HFFc6 (cell line): Measurements from ENCODE around the gene S1PR4. TPM values are rescaled to one million over a fixed set of nuclear protein-coding genes. Genes with fewer than 3 reads are reported as not detected.

Source experiments
- DNase-seq: peaks from one replicate; pipeline ENCODE4 v3.0.0-alpha.2; 2018
- H3K27ac Mint-ChIP-seq: 2 replicates; pipeline ENCODE4 v1.8.0; 2020; ENCODE audit warnings: mild to moderate bottlenecking, mixed read lengths
- H3K27me3 Mint-ChIP-seq: 2 replicates; pipeline ENCODE4 v1.8.0; 2021; ENCODE audit warnings: mild to moderate bottlenecking, moderate library complexity, mixed read lengths; ENCODE audit not compliant: insufficient read depth
- H3K36me3 Mint-ChIP-seq: 2 replicates; pipeline ENCODE4 v1.8.0; 2021; ENCODE audit warnings: low read depth, mixed read lengths
- H3K4me1 Mint-ChIP-seq: 2 replicates; pipeline ENCODE4 v1.8.0; 2020; ENCODE audit warnings: low read depth, mixed read lengths
- H3K4me3 Mint-ChIP-seq: 2 replicates; pipeline ENCODE4 v1.8.0; 2020; ENCODE audit warnings: mild to moderate bottlenecking, moderate library complexity, mixed read lengths
- H3K9me3 Mint-ChIP-seq: 2 replicates; pipeline ENCODE4 v1.8.0; 2020; ENCODE audit warnings: mild to moderate bottlenecking, mixed read lengths
- CTCF ChIP-seq: fragments of 200-600 bp; sonication (generic); IDR thresholded peaks from 2 replicates; pipeline ENCODE4 v1.5.0; 2021; ENCODE audit warnings: antibody characterized with exemption, mild to moderate bottlenecking
- total RNA-seq, 6 experiments: library from RNA; stranded (reverse); fragmentation: NEBNext Ultra II Directional; extraction: Animal tissue kit (Norgen Biotek cat#: 25700); gene quantifications; 2 replicates in 1 of 6; 3 replicates in 5 of 6; pipeline ENCODE4 v1.2.3, GENCODE V29; 2021

S1PR4 gene
- total RNA-seq, 6 experiments from 2014 or later = not detected

DNA sequence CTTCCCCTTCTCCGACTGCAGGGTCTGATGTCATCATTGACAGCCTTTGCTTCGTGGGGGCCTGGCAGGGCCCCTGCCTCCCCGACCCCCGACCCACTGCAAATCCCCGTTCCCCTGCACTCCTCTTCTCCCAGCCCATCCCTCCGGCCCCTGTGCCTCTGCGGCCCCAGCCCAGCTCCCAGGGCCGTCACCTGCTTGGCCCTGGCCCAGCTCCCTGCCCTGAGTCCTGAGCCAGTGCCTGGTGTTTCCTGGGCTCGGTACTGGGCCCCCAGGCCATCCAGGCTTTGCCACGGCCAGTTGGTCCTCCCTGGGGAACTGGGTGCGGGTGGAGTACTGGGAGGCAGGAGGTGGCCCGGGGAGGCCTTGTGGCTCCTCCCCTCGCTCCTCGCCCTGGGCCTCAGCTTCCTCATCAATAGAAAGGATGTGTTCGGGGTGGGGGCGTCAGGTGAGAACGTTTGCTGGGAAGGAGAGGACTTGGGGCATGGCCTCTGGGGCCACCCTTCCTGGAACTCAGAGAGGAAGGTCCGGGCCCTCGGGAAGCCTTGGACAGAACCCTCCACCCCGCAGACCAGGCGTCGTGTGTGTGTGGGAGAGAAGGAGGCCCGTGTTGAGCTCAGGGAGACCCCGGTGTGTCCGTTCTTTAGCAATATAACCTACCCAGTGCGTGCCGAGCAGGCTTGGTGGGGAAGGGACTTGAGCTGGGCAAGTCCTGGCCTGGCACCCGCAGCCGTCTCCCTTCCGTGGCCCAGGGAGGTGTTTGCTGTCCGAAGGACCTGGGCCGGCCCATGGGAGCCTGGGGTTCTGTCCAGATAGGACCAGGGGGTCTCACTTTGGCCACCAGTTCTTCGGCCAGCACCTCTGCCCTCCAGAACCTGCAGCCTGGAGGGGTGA is 30.0 kb downstream of the S1PR4 start:
- no peak for TF ChIP-seq CTCF

GRCh38 chr19:3210347-3211017 is 31.9 kb downstream of the S1PR4 start:
- peak; percentile 72 for TF ChIP-seq CTCF
- Mint-ChIP-seq H3K36me3 (no peaks in the 10 kb centered on the region), H3K27ac (no peak overlapping the region), H3K27me3 (peaks cover 5% of the 10 kb centered on the region), H3K4me3 (no peak overlapping the region), H3K9me3 (no peaks in the 10 kb centered on the region), H3K4me1 (no peaks in the 10 kb centered on the region)
- DNase-seq = peak; percentile 17

More for the DNA sequence above, 30.0 kb downstream of the S1PR4 start:
- Mint-ChIP-seq H3K27me3 (peaks cover 6% of the 10 kb centered on the region), H3K4me3 (no peak overlapping the region), H3K36me3 (no peaks in the 10 kb centered on the region), H3K9me3 (no peaks in the 10 kb centered on the region), H3K4me1 (no peaks in the 10 kb centered on the region), H3K27ac (no peak overlapping the region)
- no peak for DNase-seq

DNA sequence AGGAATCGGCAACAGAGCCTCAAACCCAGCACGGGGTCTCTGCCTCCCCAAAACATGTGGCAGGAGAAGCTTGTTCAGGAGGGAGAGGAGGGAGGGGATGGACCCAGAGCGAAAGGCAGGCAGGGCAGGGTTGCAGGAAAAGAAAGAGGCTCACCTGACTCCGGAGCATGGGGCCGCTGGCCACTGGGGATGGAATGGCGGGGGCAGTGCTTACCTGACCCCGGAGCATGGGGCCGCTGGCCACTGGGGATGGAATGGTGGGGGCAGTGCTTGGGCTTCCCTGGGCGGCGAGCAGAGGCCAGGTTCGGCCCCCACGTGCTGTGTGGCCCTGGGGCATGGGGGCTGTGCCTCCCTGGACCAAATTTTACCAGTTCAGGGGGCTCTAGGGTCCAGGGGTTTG is 32.6 kb downstream of the S1PR4 start:
- no peak for DNase-seq
- Mint-ChIP-seq H3K4me3 (no peak overlapping the region), H3K27ac (no peak overlapping the region), H3K36me3 (no peaks in the 10 kb centered on the region), H3K9me3 (no peaks in the 10 kb centered on the region), H3K27me3 (peaks cover 4% of the 10 kb centered on the region), H3K4me1 (no peaks in the 10 kb centered on the region)
- no peak for TF ChIP-seq CTCF

- Mint-ChIP-seq H3K36me3 (0 out of 2 replicates have a peak, but pooled peaks cover 5% of the 10 kb centered on the region), H3K27ac (no peak overlapping the region), H3K9me3 (no peaks in the 10 kb centered on the region), H3K4me3 (no peak overlapping the region), H3K27me3 (peaks cover 4% of the 10 kb centered on the region), H3K4me1 (no peaks in the 10 kb centered on the region)
- no peak for TF ChIP-seq CTCF
- DNase-seq = no peak
Measured at GRCh38 chr19:3213159-3213558, 34.6 kb downstream of the S1PR4 start.

DNA sequence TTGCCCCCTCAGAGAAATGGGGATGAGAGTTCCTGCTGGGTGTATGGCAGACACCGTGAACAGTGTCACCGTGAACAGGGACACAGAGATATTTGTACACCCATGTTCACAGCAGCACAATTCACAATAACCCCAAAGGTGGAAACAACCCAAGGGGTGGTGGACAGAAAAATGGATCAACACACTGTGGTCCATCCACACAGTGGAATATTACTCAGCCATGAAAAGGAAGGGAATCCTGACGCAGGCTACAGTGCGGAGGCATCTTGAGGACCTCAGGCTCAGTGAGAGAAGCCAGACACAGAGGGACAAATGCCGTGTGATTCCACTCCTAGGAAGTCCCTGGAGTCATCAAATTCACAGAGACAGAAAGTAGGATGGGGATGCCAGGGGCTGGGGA is 38.3 kb downstream of the S1PR4 start:
- Mint-ChIP-seq H3K36me3 (0 out of 2 replicates have a peak, but pooled peaks cover 5% of the 10 kb centered on the region), H3K4me1 (no peaks in the 10 kb centered on the region), H3K4me3 (no peak overlapping the region), H3K9me3 (no peaks in the 10 kb centered on the region), H3K27me3 (peaks cover 2% of the 10 kb centered on the region; the same call in 1 of the 2 replicates), H3K27ac (no peak overlapping the region)
- TF ChIP-seq CTCF = no peak
- no peak for DNase-seq
